Measurements from ENCODE around the gene ZBTB37.

- no peak for TF ChIP-seq CTCF (IDR thresholded peaks at IDR 0.05; ENCODE audit: low read depth, low read length)
- TF ChIP-seq MYC (IDR thresholded peaks at IDR 0.05; ENCODE audit: low read depth, low read length), result no peak
- no peak for TF ChIP-seq MAX (IDR thresholded peaks at IDR 0.05; ENCODE audit: low read depth, low read length)
- no peak for TF ChIP-seq POLR2A (IDR thresholded peaks at IDR 0.05; ENCODE audit: extremely low read depth, insufficient read length)
Measured at GRCh38 chr1:173821680-173822079, 46.5 kb upstream of the ZBTB37 start.

Data from NB4 (cell line).